Body of pancreas (tissue), 4 donors: ENCODE results near the gene VSIG2.

Experiments used
- CTCF ChIP-seq, 7 experiments: fragments of 450-650 bp in 4 of 7; fragments of 200-600 bp in 3 of 7; sonication (generic) in 3 of 7; IDR thresholded peaks; one replicate each; pipeline ENCODE4 v1.5.1; 2016 to 2019; ENCODE audit warnings: antibody characterized with exemption in 7 of 7
- POLR2A ChIP-seq, 3 donors: fragments of 450-650 bp; IDR thresholded peaks; one replicate each; pipeline ENCODE4 v1.6.1; 2016; ENCODE audit warnings: antibody characterized with exemption in 3 of 3, mild to moderate bottlenecking in 2 of 3

GRCh38 chr11:124760806-124761205 lies 8.8 kb upstream of the VSIG2 start:
- TF ChIP-seq CTCF (IDR thresholded peaks at IDR 0.05) (no peak), POLR2A (IDR thresholded peaks at IDR 0.05) (no peak)
